IPS DF 6.9 (cell line): Measurements from ENCODE around the gene RGS9.

ENCODE experiments used
- DNase-seq: peaks from one replicate; pipeline ENCODE4 v3.0.0-alpha.2; 2013; ENCODE audit warnings: low read depth, low spot score
- H3K27ac ChIP-seq: one replicate; pipeline ENCODE4 v1.5.1; 2013; ENCODE audit warnings: low read length, control low read depth
- H3K27me3 ChIP-seq: 2 replicates; pipeline ENCODE4 v1.6.1; 2013; ENCODE audit warnings: mild to moderate bottlenecking, low read length; ENCODE audit not compliant: control insufficient read depth, insufficient read depth
- H3K36me3 ChIP-seq: 2 replicates; pipeline ENCODE4 v1.6.1; 2013; ENCODE audit warnings: low read length; ENCODE audit not compliant: control insufficient read depth, insufficient read depth
- H3K4me1 ChIP-seq: 2 replicates; pipeline ENCODE4 v1.6.1; 2013; ENCODE audit warnings: low read length; ENCODE audit not compliant: control insufficient read depth, insufficient read depth
- H3K4me3 ChIP-seq: 2 replicates; pipeline ENCODE4 v1.5.1; 2013; ENCODE audit warnings: mild to moderate bottlenecking, low read length
- H3K9me3 ChIP-seq: 2 replicates; pipeline ENCODE4 v1.6.1; 2013; ENCODE audit warnings: low read length, inconsistent platforms; ENCODE audit not compliant: control insufficient read depth, insufficient read depth
- WGBS: extraction: QIAGEN DNeasy Blood & Tissue Kit; methylation state at CpG from one replicate; pipeline ENCODE4 v1.1.7; 2013; ENCODE audit warnings: mixed read lengths, missing lambda C conversion rate; ENCODE audit not compliant: insufficient read length, insufficient coverage; 5-methylcytosine and 5-hydroxymethylcytosine counted together

Gene RGS9

GRCh38 chr17:65156185-65156834, 19.1 kb downstream of the RGS9 start:
- Histone ChIP-seq H3K4me1 (peaks cover 2% of the 10 kb centered on the region; the same call in 1 of the 2 replicates), H3K36me3 (no peaks in the 10 kb centered on the region), H3K9me3 (no peaks in the 10 kb centered on the region), H3K27ac (no peak overlapping the region), H3K27me3 (no peaks in the 10 kb centered on the region), H3K4me3 (no peak overlapping the region)
- no peak for DNase-seq
- no CpG with 5 or more reads among the region's 21 CpGs for WGBS

GRCh38 chr17:65156835-65157565, 19.8 kb downstream of the RGS9 start:
- no peak overlapping the region for H3K4me3 ChIP-seq
- no peaks in the 10 kb centered on the region for H3K27me3 ChIP-seq
- no peak overlapping the region for H3K27ac ChIP-seq
- H3K36me3 ChIP-seq, result no peaks in the 10 kb centered on the region
- H3K9me3 ChIP-seq, result no peaks in the 10 kb centered on the region
- H3K4me1 ChIP-seq, result peaks cover 2% of the 10 kb centered on the region; the same call in 1 of the 2 replicates
- DNase-seq, result no peak
- no CpG with 5 or more reads among the region's 14 CpGs for WGBS

- Histone ChIP-seq H3K9me3 (no peaks in the 10 kb centered on the region), H3K4me3 (no peak overlapping the region), H3K36me3 (no peaks in the 10 kb centered on the region), H3K27ac (no peak overlapping the region), H3K4me1 (peaks cover 2% of the 10 kb centered on the region; the same call in 1 of the 2 replicates), H3K27me3 (no peaks in the 10 kb centered on the region)
- WGBS, result 100% methylated on average over 2 of the region's 11 CpGs
- no peak for DNase-seq
Observed at GRCh38 chr17:65158041-65158440, 20.9 kb downstream of the RGS9 start.

GRCh38 chr17:65158622-65159021, 21.5 kb downstream of the RGS9 start:
- no peaks in the 10 kb centered on the region for H3K36me3 ChIP-seq
- DNase-seq, result no peak
- no peaks in the 10 kb centered on the region for H3K27me3 ChIP-seq
- H3K4me1 ChIP-seq, result peaks cover 2% of the 10 kb centered on the region; the same call in 1 of the 2 replicates
- H3K9me3 ChIP-seq, result no peaks in the 10 kb centered on the region
- no CpG with 5 or more reads among the region's 2 CpGs for WGBS
- no peak overlapping the region for H3K4me3 ChIP-seq
- H3K27ac ChIP-seq, result no peak overlapping the region

- no peaks in the 10 kb centered on the region for H3K36me3 ChIP-seq
- H3K27ac ChIP-seq, result no peak overlapping the region
- no peaks in the 10 kb centered on the region for H3K27me3 ChIP-seq
- no CpG with 5 or more reads among the region's 6 CpGs for WGBS
- no peak overlapping the region for H3K4me3 ChIP-seq
- no peak for DNase-seq
- no peaks in the 10 kb centered on the region for H3K9me3 ChIP-seq
- H3K4me1 ChIP-seq, result peaks cover 2% of the 10 kb centered on the region; the same call in 1 of the 2 replicates
Observed at GRCh38 chr17:65160516-65160915, 23.3 kb downstream of the RGS9 start.

- H3K9me3 ChIP-seq, result no peaks in the 10 kb centered on the region
- H3K4me3 ChIP-seq, result no peak overlapping the region
- H3K4me1 ChIP-seq, result peaks cover 2% of the 10 kb centered on the region; the same call in 1 of the 2 replicates
- WGBS, result no CpG with 5 or more reads among the region's 5 CpGs
- no peaks in the 10 kb centered on the region for H3K36me3 ChIP-seq
- no peak overlapping the region for H3K27ac ChIP-seq
- no peak for DNase-seq
- H3K27me3 ChIP-seq, result no peaks in the 10 kb centered on the region
Observed at GRCh38 chr17:65163990-65164495, 26.9 kb downstream of the RGS9 start.

GRCh38 chr17:65166787-65167186, 29.6 kb downstream of the RGS9 start:
- Histone ChIP-seq H3K4me3 (no peak overlapping the region), H3K27ac (no peak overlapping the region), H3K27me3 (no peaks in the 10 kb centered on the region), H3K9me3 (no peaks in the 10 kb centered on the region), H3K36me3 (no peaks in the 10 kb centered on the region), H3K4me1 (no peaks in the 10 kb centered on the region)
- DNase-seq, result no peak
- no CpG with 5 or more reads among the region's 16 CpGs for WGBS

- no peaks in the 10 kb centered on the region for H3K27me3 ChIP-seq
- H3K36me3 ChIP-seq, result no peaks in the 10 kb centered on the region
- WGBS, result no CpG with 5 or more reads among the region's 8 CpGs
- no peaks in the 10 kb centered on the region for H3K4me1 ChIP-seq
- H3K9me3 ChIP-seq, result no peaks in the 10 kb centered on the region
- no peak for DNase-seq
- no peak overlapping the region for H3K27ac ChIP-seq
- no peak overlapping the region for H3K4me3 ChIP-seq
Observed at GRCh38 chr17:65167566-65167965, 30.4 kb downstream of the RGS9 start.

GRCh38 chr17:65169691-65170090, 32.5 kb downstream of the RGS9 start:
- Histone ChIP-seq H3K27me3 (no peaks in the 10 kb centered on the region), H3K9me3 (no peaks in the 10 kb centered on the region), H3K4me1 (no peaks in the 10 kb centered on the region), H3K27ac (no peak overlapping the region), H3K4me3 (no peak overlapping the region), H3K36me3 (no peaks in the 10 kb centered on the region)
- DNase-seq, result no peak
- no CpG with 5 or more reads among the region's 3 CpGs for whole genome bisulfite sequencing

- Histone ChIP-seq H3K4me3 (no peak overlapping the region), H3K36me3 (no peaks in the 10 kb centered on the region), H3K27me3 (no peaks in the 10 kb centered on the region), H3K9me3 (no peaks in the 10 kb centered on the region), H3K4me1 (no peaks in the 10 kb centered on the region), H3K27ac (no peak overlapping the region)
- no peak for DNase-seq
- no CpG with 5 or more reads among the region's 10 CpGs for WGBS
Observed at GRCh38 chr17:65170839-65171238, 33.7 kb downstream of the RGS9 start.
